GM12878 (cell line): Measurements from ENCODE around the gene SESN1. TPM values are rescaled to one million over a fixed set of nuclear protein-coding genes. Genes with fewer than 3 reads are reported as not detected.
A peak's percentile ranks its signal among the peaks of the same experiment; 100 is the strongest.

Source experiments
- ATAC-seq: fragments of 200-7000 bp; cut with Tn5 transposase; 3 replicates; pipeline ENCODE4 v1.9.1; 2020; ENCODE audit warnings: mild to moderate bottlenecking, moderate library complexity
- BruUV-seq: library from RNA; stranded (reverse); fragments of 400-500 nt; replicated peaks from 2 replicates; lab custom pipeline; 2021; lab: Mats Ljungman, UMichigan
- CTCF ChIA-PET: fragments of 300-600 bp; sonication (Branson Sonifier 250); formaldehyde crosslinking; extraction: SDS; loops from one replicate; lab custom pipeline; 2021; ENCODE audit warnings: inconsistent platforms; lab: Yijun Ruan, JAX
- POLR2A ChIA-PET: fragments of 350-600 bp; formaldehyde crosslinking; extraction: SDS; loops from one replicate; lab custom pipeline; 2021; ENCODE audit warnings: inconsistent platforms; lab: Charles Lee
- RAD21 ChIA-PET: fragments of 300-600 bp; sonication (Branson Sonifier 250); formaldehyde crosslinking; loops from one replicate; lab custom pipeline; 2023; ENCODE audit warnings: antibody characterized with exemption; ENCODE audit not compliant: unreplicated experiment; lab: Charles Lee
- SMC1A ChIA-PET: fragments of 300-600 bp; sonication (Branson Sonifier 250); formaldehyde crosslinking; loops from one replicate; lab custom pipeline; 2023; ENCODE audit not compliant: unreplicated experiment, uncharacterized antibody; lab: Charles Lee
- DNase-seq: peaks from one replicate; pipeline ENCODE4 v3.0.0-alpha.2; 2011; ENCODE audit warnings: low read depth, low spot score
- FAIRE-seq: peaks from 3 replicates; lab custom pipeline; 2011; peaks lifted over from hg19 to GRCh38; lab: Jason Lieb, UNC
- H2AFZ ChIP-seq: 2 replicates; pipeline ENCODE4 v1.6.0; 2011; ENCODE audit warnings: low read depth, low read length, control low read depth; ENCODE audit not compliant: control insufficient read depth
- H3K27ac ChIP-seq: 2 replicates; pipeline ENCODE4 v1.5.1; 2011; ENCODE audit warnings: control low read depth; ENCODE audit not compliant: control insufficient read depth, insufficient read depth
- H3K27me3 ChIP-seq, 2 experiments: replicated peaks in 1 of 2; 2 replicates each; pipeline versions ENCODE4 v1.6.0 to v1.6.1; 2011; ENCODE audit warnings: low read length in 1 of 2; ENCODE audit not compliant: control insufficient read depth in 2 of 2, insufficient read depth in 2 of 2
- H3K36me3 ChIP-seq, 2 experiments: 2 replicates each; pipeline ENCODE4 v1.5.1; 2011; ENCODE audit warnings: low read length in 1 of 2; ENCODE audit not compliant: control insufficient read depth in 2 of 2, insufficient read depth in 2 of 2
- H3K4me1 ChIP-seq: 2 replicates; pipeline ENCODE4 v1.6.1; 2011; ENCODE audit warnings: mild to moderate bottlenecking, low read length, moderate library complexity, mixed read lengths; ENCODE audit not compliant: control insufficient read depth, insufficient read depth
- H3K4me2 ChIP-seq: 2 replicates; pipeline ENCODE4 v1.6.0; 2011; ENCODE audit warnings: control low read depth; ENCODE audit not compliant: control insufficient read depth, insufficient read depth
- H3K4me3 ChIP-seq: fragments of 200-600 bp; sonication (generic); 2 replicates; pipeline ENCODE4 v1.5.1; 2016
- H3K79me2 ChIP-seq: 2 replicates; pipeline ENCODE4 v1.6.0; 2011; ENCODE audit warnings: low read length; ENCODE audit not compliant: control insufficient read depth, insufficient read depth
- H3K9ac ChIP-seq: 2 replicates; pipeline ENCODE4 v1.8.0; 2011; ENCODE audit warnings: low read length, control low read depth, mixed read lengths; ENCODE audit not compliant: control insufficient read depth, insufficient read depth
- H3K9me3 ChIP-seq: replicated peaks from 3 replicates; pipeline ENCODE4 v1.5.1; 2011; ENCODE audit warnings: mild to moderate bottlenecking, low read length; ENCODE audit not compliant: control insufficient read depth, insufficient read depth
- H4K20me1 ChIP-seq: 2 replicates; pipeline ENCODE4 v1.6.0; 2011; ENCODE audit not compliant: control insufficient read depth, insufficient read depth
- CUX1 ChIP-seq: IDR thresholded peaks from 2 replicates; pipeline ENCODE4 v1.6.1; 2012; ENCODE audit warnings: improper control_type of control experiment, low read depth, low read length; ENCODE audit not compliant: insufficient replicate concordance
- HDAC2 ChIP-seq: fragments of 200-600 bp; sonication (generic); IDR thresholded peaks from 2 replicates; pipeline ENCODE4 v1.6.1; 2017
- HSF1 ChIP-seq: fragments of 150-350 bp; IDR thresholded peaks from 2 replicates; pipeline ENCODE4 v1.6.1; 2014; ENCODE audit warnings: mild to moderate bottlenecking, low read depth, low read length
- KDM1A ChIP-seq: fragments of 200-600 bp; sonication (generic); IDR thresholded peaks from 2 replicates; pipeline ENCODE4 v1.6.1; 2016; ENCODE audit warnings: borderline replicate concordance
- KLF5 ChIP-seq: fragments of 450-650 bp; IDR thresholded peaks from 2 replicates; pipeline ENCODE4 v1.6.1; 2014; ENCODE audit warnings: mild to moderate bottlenecking; ENCODE audit not compliant: partially characterized antibody
- PKNOX1 ChIP-seq: fragments of 450-650 bp; IDR thresholded peaks from 2 replicates; pipeline ENCODE4 v1.6.1; 2016; ENCODE audit warnings: mild to moderate bottlenecking
- RAD21 ChIP-seq: IDR thresholded peaks from 2 replicates; pipeline ENCODE4 v1.6.1; 2011; ENCODE audit warnings: mild to moderate bottlenecking, low read depth, low read length, moderate library complexity; ENCODE audit not compliant: insufficient read depth
- REST ChIP-seq: IDR thresholded peaks from 2 replicates; pipeline ENCODE4 v1.6.1; 2012; ENCODE audit warnings: mild to moderate bottlenecking, low read depth, low read length
- SIN3A ChIP-seq: IDR thresholded peaks from 2 replicates; pipeline ENCODE4 v1.6.1; 2012; ENCODE audit warnings: low read depth, low read length, improper control_type of control experiment
- SREBF2 ChIP-seq: IDR thresholded peaks from 2 replicates; pipeline ENCODE4 v1.6.1; 2012; ENCODE audit warnings: mild to moderate bottlenecking, low read length
- ZZZ3 ChIP-seq: IDR thresholded peaks from 2 replicates; pipeline ENCODE4 v1.6.1; 2011; ENCODE audit warnings: low read depth; ENCODE audit not compliant: control insufficient read depth, insufficient read length
- WGBS: methylation state at CpG from one replicate; pipeline ENCODE4 v1.1.6; 2016; ENCODE audit warnings: low lambda C conversion rate; ENCODE audit not compliant: insufficient replicate concordance, insufficient coverage; ENCODE audit errors: missing lambda C conversion rate; 5-methylcytosine and 5-hydroxymethylcytosine counted together
- in situ Hi-C: fragments of 300-500 bp; cut with MboI; formaldehyde crosslinking; loops from 9 replicates; pipeline ENCODE4 v1.14.3; 2018; ENCODE audit warnings: mixed read lengths
- intact Hi-C: fragments of 100-400 bp; cut with micrococcal nuclease; formaldehyde crosslinking; loops from one replicate; pipeline ENCODE4 v1.14.2; 2022; ENCODE audit not compliant: unreplicated experiment
- polyA plus RNA-seq, 11 experiments: library from polyadenylated mRNA; depleted of rRNA in 4 of 11; unstranded in 6 of 11; stranded (reverse) in 5 of 11; fragments of >200 nt; fragmentation: Nextera tagmentation in 4 of 11; fragmentation: Illumina TruSeq in 1 of 11; extraction: Ambion mirVana in 4 of 11; extraction: Trizol in 1 of 11; gene quantifications; 1 replicate in 1 of 11; 2 replicates in 10 of 11; pipeline versions ENCODE4 v1.2.1 to v1.2.3, GENCODE V29; 2011 to 2016; ENCODE audit warnings: inconsistent platforms in 2 of 11, missing spikeins in 2 of 11, low read depth in 1 of 11
- total RNA-seq, 4 experiments: library from RNA; depleted of rRNA in 3 of 4; stranded (reverse); fragments of >200 nt in 3 of 4; fragmentation: Illumina TruSeq in 1 of 4; extraction: Trizol in 1 of 4; gene quantifications; 2 replicates each; pipeline versions ENCODE4 v1.2.1 to v1.2.3, GENCODE V29; 2013 to 2021

The SESN1 gene
- total and polyA plus RNA-seq, 10 of the 15 experiments (the other 5 are each of a cell fraction or from before 2014, with no cell fraction given) = 1.3 to 13.0 (median 3.3) TPM

- SMC1A ChIA-PET = interaction anchor here (0.6 to 1.3 kb wide), 2 partner anchors 374 to 1353 kb away, joined by 3 read pairs; no protein-coding TSS in a partner anchor
- RAD21 ChIA-PET = interaction anchor here (1.6 kb wide), 1 partner anchor 64 kb away, joined by 5 read pairs; no protein-coding TSS in a partner anchor
- intact Hi-C loops (no loop called here), in situ Hi-C loops (no loop called here)
- peak overlapping the region; percentile 20; the same call in 1 of the 2 replicates for H3K9ac ChIP-seq
- WGBS = 1% methylated on average over 24 of the region's 24 CpGs
- no peak for DNase-seq
- no peaks in the 10 kb centered on the region for H3K79me2 ChIP-seq
- H3K4me3 ChIP-seq = peak overlapping the region; percentile 78
- ATAC-seq = peak; percentile 53
- H3K36me3 ChIP-seq = no peaks in the 10 kb centered on the region
- H3K27ac ChIP-seq = no peak overlapping the region; the same call in 1 of the 2 replicates
- H3K4me1 ChIP-seq = peaks cover 9% of the 10 kb centered on the region
- POLR2A ChIA-PET = no interaction called here
- BruUV-seq = TSS peak; percentile 49
- H3K4me2 ChIP-seq = peak overlapping the region; percentile 98
- CTCF ChIA-PET = interaction anchor here (0.5 to 1.7 kb wide), 2 partner anchors 64 to 1981 kb away, joined by 3 to 7 read pairs; no protein-coding TSS in a partner anchor
- H3K27me3 ChIP-seq = peaks cover 3 to 17% of the 10 kb centered on the region in 2 experiments
- H2AFZ ChIP-seq = peak overlapping the region; percentile 33
- H4K20me1 ChIP-seq = no peaks in the 10 kb centered on the region
- H3K9me3 ChIP-seq = no peaks in the 10 kb centered on the region
- FAIRE-seq = peak; percentile 76
- TF ChIP-seq KDM1A = no peak
- TF ChIP-seq REST = no peak
- no peak for TF ChIP-seq PKNOX1
- no peak for TF ChIP-seq SREBF2
- TF ChIP-seq CUX1 = no peak
- no peak for TF ChIP-seq HDAC2
- no peak for TF ChIP-seq KLF5
- TF ChIP-seq SIN3A = no peak
- no peak for TF ChIP-seq RAD21
- no peak for TF ChIP-seq HSF1
- TF ChIP-seq ZZZ3 = no peak
These were observed 86.0 kb downstream of the SESN1 start for GRCh38 chr6:109008537-109009235.
